Muscle layer of colon (tissue), 2 donors: Measurements from ENCODE around the gene TMEM51.

Experiments
- H3K27ac ChIP-seq: one replicate; pipeline ENCODE4 v1.7.0; 2013; ENCODE audit warnings: low read depth, mild to moderate bottlenecking, low read length, moderate library complexity
- H3K27me3 ChIP-seq, 2 donors: one replicate each; pipeline ENCODE4 v1.7.0; 2013; ENCODE audit warnings: low read length in 2 of 2, mild to moderate bottlenecking in 2 of 2; ENCODE audit not compliant: insufficient read depth in 2 of 2, control insufficient read depth in 1 of 2
- H3K36me3 ChIP-seq: one replicate; pipeline ENCODE4 v1.7.0; 2013; ENCODE audit warnings: mild to moderate bottlenecking, low read length; ENCODE audit not compliant: insufficient read depth
- H3K4me1 ChIP-seq: one replicate; pipeline ENCODE4 v1.7.0; 2013; ENCODE audit warnings: mild to moderate bottlenecking, low read length; ENCODE audit not compliant: insufficient read depth
- H3K4me3 ChIP-seq, 2 donors: one replicate each; pipeline ENCODE4 v1.7.0; 2013; ENCODE audit warnings: low read length in 2 of 2, low read depth in 1 of 2, mild to moderate bottlenecking in 1 of 2, moderate library complexity in 1 of 2
- H3K9ac ChIP-seq: one replicate; pipeline ENCODE4 v1.7.0; 2013; ENCODE audit warnings: low read length
- H3K9me3 ChIP-seq: one replicate; pipeline ENCODE4 v1.7.0; 2013; ENCODE audit warnings: mild to moderate bottlenecking, low read length
- donor health status: abdominal sarcoma.
- donor health status: Adenocarcinoma of cecum.

Gene TMEM51

DNA sequence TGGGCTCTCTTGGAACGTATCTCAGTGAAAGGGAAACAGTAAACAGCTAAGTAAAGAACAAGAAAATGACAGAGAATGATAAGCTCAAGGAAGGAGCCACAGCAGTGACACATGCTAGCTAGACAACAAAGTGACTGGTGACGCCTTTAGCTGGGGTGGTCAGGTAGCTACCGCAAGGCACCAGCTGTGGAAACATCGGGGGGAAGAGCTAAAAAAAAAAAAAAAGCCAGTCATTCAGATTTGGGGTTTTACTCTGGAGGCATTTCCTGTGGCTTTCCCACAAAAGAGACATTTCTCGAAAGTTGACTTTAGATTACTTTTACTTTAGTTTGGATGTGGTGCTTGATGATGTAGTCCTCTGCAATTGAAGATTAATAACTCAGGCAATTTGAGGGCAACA lies 95.5 kb downstream of the TMEM51 start:
- no peak overlapping the region for H3K27ac ChIP-seq
- no peak overlapping the region for H3K9ac ChIP-seq
- peaks cover 35% of the 10 kb centered on the region for H3K4me1 ChIP-seq
- no peaks in the 10 kb centered on the region for H3K36me3 ChIP-seq
- H3K9me3 ChIP-seq, result no peaks in the 10 kb centered on the region
- H3K4me3 ChIP-seq, result no peak overlapping the region
- H3K27me3 ChIP-seq, result no peaks in the 10 kb centered on the region

DNA sequence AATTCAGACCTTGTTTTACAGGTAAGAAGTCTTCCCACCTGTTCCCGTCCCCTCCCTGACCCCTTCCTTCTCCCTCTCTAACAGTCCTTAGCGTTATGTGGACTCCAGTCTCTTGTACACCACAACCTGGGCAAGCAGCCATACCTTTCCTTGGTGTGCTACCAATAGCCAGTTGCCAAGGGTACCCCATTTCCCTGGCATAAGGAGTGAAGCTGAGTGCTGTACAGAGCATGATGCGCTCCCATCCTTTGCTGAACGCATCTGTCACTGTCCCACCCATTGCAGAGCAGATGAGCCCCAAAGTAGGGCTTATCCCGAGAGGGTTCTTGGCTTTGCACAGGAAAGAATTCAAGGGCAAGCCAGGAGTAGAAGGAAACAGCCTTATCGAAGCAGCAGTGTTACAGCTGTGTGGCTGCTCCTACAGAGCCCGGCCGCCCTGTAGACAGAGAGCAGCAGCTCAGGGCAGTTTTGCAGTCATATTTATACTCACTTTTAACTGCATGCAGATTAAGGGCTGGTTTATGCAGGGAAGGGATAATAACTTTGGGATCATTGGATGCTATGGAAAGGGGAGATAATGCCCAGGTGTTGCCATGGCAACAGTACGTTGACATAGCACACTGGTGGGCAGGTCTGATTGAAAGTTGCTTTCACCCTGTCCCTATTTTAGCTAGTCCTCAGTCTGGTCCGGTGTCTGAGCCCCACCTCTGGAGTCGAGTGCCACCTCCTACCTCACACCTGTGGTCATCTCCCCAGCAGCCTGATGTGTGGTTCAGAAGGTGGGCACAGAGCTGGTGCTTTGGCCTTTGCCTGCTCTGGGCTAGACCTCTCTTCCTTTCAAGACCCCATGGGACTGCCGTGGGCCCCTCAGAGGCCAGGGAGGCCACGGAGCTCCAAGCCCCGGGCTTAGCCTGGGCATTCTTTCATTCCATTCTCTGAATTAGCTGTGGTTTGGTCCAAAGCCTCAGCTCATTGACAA lies 98.6 kb downstream of the TMEM51 start:
- H3K27me3 ChIP-seq, result no peaks in the 10 kb centered on the region
- no peak overlapping the region for H3K27ac ChIP-seq

DNA sequence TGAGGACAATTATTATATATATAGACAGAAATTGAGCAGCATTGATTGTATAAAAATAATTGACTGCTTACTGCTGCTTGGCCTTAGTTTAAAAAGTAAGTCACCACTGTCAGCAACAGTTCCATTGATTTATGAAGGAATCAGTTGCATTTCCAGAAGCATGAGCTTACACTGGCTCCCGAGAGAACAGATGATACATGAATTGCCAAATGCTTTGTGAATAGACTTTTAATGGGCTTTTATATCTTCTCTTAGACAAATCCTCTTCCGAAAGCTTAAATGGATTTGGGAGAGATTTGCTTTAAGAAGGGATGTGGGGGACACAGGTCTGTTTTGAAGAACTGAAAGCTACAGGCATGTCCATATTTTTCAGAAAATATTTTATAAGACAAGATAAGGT lies 101.0 kb downstream of the TMEM51 start:
- no peaks in the 10 kb centered on the region for H3K36me3 ChIP-seq
- H3K4me1 ChIP-seq, result peaks cover 20% of the 10 kb centered on the region
- H3K4me3 ChIP-seq, result no peak overlapping the region
- no peak overlapping the region for H3K9ac ChIP-seq
- no peak overlapping the region for H3K27ac ChIP-seq
- H3K9me3 ChIP-seq, result no peaks in the 10 kb centered on the region
- H3K27me3 ChIP-seq, result no peaks in the 10 kb centered on the region

More for the DNA sequence above, 98.6 kb downstream of the TMEM51 start:
- no peaks in the 10 kb centered on the region for H3K9me3 ChIP-seq
- no peaks in the 10 kb centered on the region for H3K36me3 ChIP-seq
- no peak overlapping the region for H3K4me3 ChIP-seq
- H3K4me1 ChIP-seq, result peaks cover 14% of the 10 kb centered on the region
- no peak overlapping the region for H3K9ac ChIP-seq

DNA sequence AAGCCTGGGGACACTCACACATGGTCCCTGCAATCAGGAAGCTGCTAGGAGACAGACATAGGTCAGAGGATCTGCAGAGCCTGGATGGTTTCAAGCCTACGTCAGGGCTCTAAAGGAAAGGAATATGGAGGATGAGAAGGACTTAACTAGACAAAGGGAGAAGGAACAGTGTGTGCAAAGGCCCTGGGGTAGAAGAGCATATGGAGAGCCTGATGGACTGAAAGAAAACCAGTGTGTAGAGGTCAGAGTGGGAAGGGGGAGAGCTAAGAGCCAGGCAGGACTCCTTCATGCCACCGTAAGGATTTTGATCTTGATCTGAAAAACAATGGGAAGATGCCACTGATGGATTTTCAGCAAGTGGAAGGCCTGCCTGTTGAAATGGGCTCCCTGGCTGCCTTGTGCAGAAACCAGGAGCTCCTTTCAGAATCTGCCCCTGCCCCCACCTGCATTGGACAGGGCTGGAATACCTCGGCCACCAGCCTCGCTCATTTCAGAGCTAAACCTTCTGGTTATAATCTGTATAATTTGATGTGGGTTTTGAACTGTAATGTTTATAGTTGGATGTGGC lies 102.1 kb downstream of the TMEM51 start:
- Histone ChIP-seq H3K27ac (no peak overlapping the region), H3K9me3 (no peaks in the 10 kb centered on the region), H3K4me3 (no peak overlapping the region), H3K4me1 (peaks cover 32% of the 10 kb centered on the region), H3K9ac (no peak overlapping the region), H3K27me3 (no peaks in the 10 kb centered on the region), H3K36me3 (no peaks in the 10 kb centered on the region)

DNA sequence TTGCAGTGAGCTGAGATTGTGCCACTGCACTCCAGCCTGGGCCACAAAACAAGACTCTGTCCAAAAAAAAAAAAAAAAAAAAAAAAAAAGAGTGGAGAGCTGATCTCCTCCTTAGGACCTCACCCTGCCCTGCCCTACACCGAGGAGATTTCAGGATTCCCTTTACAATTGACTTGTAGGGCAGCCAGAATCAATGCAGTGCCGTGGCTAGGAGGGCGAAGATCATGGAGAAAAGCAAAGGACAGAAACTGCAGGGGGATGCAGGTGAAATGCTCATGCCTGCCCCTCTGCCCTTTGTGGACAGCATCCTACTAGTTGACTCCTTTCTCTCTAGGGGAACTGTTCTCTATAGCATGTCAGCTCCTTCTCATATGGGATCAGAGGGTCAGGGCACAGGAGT lies 103.0 kb downstream of the TMEM51 start:
- Histone ChIP-seq H3K9me3 (no peaks in the 10 kb centered on the region), H3K36me3 (no peaks in the 10 kb centered on the region)

DNA sequence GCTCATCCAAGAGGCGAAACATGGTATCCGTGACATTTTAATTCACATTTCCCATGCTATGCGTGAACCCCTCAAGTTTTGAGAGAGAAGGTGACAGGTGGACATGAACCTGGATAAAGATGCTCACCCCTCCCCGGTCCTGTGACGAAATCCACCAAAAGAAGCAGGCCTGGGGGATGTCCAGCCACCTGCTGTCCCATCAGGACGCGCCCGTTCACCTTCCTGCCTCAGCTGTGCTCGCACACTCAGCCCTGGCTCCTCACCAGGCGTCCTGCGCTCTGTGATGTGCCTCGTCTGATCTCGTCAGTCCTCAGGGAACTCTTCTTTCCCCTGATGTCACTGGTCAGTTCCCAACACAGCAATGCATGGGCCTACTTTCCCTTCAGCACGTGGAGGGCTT lies 103.8 kb downstream of the TMEM51 start:
- no peak overlapping the region for H3K9ac ChIP-seq
- no peaks in the 10 kb centered on the region for H3K27me3 ChIP-seq
- no peaks in the 10 kb centered on the region for H3K36me3 ChIP-seq
- no peaks in the 10 kb centered on the region for H3K9me3 ChIP-seq
- H3K4me1 ChIP-seq, result peaks cover 39% of the 10 kb centered on the region
- no peak overlapping the region for H3K27ac ChIP-seq
- H3K4me3 ChIP-seq, result no peak overlapping the region

More for the DNA sequence above, 103.0 kb downstream of the TMEM51 start:
- Histone ChIP-seq H3K4me1 (peaks cover 39% of the 10 kb centered on the region), H3K9ac (no peak overlapping the region), H3K4me3 (no peak overlapping the region), H3K27me3 (no peaks in the 10 kb centered on the region), H3K27ac (no peak overlapping the region)

DNA sequence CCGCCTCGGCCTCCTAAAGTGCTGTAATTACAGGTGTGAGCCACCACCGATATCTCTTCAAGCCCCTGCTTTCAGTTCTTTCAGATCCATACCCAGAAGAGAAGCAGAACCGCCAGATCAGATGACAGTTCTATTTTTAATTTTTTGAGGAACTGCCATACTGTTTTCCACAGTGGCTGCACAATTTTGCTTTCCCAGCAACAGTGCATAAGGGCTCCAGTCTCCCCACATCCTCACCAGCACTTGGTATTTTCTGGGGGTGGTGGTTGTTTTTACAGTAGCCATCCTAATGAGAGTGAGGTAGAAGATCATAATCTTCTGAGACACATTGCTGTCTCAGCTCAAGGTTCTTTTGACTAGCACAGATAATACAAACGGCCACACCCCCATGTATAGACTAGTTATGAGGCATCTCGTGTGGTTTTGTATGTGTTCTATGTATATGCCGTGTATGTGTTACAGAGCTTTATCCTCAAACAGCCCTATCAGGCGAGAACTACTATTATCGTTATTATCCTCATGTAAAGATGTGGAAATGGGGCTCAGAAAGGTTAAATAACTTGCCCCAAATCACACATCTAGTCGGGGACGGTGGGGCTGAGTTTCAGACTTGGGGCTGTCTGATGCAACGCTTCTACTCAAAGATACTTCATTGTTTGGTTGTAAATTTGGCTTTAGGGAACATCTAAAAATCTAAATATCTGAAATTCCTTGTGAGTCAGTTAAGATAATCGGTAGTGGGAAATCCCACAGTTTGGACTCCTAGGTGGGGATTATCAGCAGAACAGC lies 105.5 kb downstream of the TMEM51 start:
- H3K27me3 ChIP-seq, result no peaks in the 10 kb centered on the region
- H3K27ac ChIP-seq, result no peak overlapping the region
- peaks cover 39% of the 10 kb centered on the region for H3K4me1 ChIP-seq

DNA sequence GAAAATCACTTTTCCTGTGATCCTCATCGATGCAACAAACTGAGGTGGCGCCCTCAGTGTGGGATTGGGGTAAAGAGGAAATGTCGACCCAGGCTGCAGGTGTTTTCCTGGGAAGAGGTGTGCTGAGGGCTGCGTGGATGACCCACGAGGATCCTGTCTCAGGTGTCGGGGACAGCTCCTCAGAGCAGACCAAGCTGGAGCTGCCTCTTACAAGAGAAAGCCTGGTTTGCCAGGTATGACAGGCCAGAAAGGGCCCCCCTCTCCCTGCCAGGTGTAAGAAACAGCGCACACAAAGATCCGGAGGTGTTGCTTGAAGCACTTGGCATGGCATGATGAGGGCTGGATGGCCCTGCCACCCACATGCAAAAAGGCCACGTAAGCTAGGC lies 106.1 kb downstream of the TMEM51 start:
- no peaks in the 10 kb centered on the region for H3K36me3 ChIP-seq
- H3K9ac ChIP-seq, result no peak overlapping the region
- peaks cover 36% of the 10 kb centered on the region for H3K4me1 ChIP-seq
- no peak overlapping the region for H3K4me3 ChIP-seq
- no peak overlapping the region for H3K27ac ChIP-seq
- H3K9me3 ChIP-seq, result no peaks in the 10 kb centered on the region
- H3K27me3 ChIP-seq, result no peaks in the 10 kb centered on the region

More for the DNA sequence above, 105.5 kb downstream of the TMEM51 start:
- Histone ChIP-seq H3K9ac (no peak overlapping the region), H3K36me3 (no peaks in the 10 kb centered on the region), H3K9me3 (no peaks in the 10 kb centered on the region), H3K4me3 (no peak overlapping the region)

DNA sequence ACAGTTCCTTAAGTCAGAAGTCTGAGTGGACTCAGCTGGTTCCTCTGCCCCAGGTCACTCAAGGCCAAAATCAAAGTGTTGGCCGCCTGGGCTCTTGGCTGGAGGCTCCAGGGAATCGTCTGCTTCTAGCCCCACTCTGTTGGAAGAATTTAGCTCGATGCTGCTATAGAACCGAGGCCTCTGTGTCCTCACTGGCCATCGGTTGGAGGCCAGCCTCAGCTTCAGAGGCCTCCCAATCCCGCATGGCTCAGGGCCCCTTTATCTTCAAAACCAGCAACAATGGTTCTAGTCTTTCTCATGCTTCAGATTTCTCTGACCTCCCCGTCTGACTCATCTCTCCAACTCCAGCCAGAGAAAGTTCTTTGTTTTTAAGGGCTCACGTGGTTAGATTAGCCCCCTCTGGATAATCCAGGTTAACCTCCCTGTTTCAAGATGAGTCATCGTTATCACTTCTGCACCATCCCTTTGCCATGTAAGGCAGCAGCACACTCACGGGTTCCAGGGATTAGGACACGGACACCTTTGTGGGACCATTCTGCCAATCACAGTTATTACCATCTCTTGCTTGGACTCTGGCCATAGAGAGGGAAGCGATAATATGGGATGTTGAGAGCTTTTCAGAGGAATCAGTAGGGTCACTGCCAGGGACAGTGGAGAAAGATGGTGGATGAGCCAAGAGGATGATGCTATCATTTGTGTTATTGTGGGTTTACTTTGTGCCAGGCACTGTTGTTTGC lies 107.0 kb downstream of the TMEM51 start:
- H3K27ac ChIP-seq, result no peak overlapping the region

DNA sequence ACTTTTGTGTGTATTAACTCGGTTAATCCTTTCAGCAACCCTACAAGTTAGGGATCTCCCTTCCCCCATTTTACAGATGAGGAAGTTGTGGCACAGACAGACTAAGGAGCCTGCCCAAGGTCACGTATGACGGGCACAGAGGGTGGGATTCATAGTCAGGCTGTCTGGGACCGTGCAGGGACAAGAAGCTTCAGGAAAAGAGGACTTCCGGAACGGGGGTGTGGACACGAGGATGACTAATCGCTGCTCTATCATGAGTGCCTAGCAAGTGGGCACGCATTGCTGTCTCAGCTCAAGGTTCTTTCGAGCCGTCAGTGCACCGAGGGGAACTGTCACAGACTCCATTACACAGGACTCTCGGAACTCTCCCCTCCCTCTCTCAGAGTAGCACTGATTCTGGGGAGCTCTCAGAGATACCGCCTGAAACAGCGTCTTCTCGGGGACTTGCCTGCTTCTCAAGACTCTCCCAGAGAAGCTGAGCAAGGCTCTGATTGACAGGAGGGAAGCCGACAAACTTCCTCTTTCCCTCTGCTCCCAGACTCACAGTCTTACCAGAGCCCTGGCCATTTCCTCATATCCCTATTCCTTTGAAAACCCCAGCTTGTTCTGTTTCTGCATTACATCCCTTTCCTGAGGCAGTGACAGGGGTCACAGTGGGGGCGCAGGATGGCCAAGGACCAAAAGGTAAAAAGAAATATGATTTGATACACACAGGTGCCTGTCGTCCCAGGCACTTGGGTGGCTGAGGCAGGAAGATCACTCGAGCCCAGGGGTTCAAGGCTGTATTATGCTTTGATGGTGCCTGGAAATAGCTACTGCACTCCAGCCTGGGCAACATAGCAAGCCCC lies 107.8 kb downstream of the TMEM51 start:
- H3K27me3 ChIP-seq, result no peaks in the 10 kb centered on the region
- peaks cover 32% of the 10 kb centered on the region for H3K4me1 ChIP-seq
- H3K9ac ChIP-seq, result no peak overlapping the region
- H3K4me3 ChIP-seq, result peak overlapping the region in 1 of 2 donors; percentile 6
- H3K27ac ChIP-seq, result no peak overlapping the region
- H3K36me3 ChIP-seq, result no peaks in the 10 kb centered on the region
- no peaks in the 10 kb centered on the region for H3K9me3 ChIP-seq

More for the DNA sequence above, 107.0 kb downstream of the TMEM51 start:
- no peak overlapping the region for H3K9ac ChIP-seq
- peak overlapping the region in 1 of 2 donors; percentile 6 for H3K4me3 ChIP-seq
- no peaks in the 10 kb centered on the region for H3K36me3 ChIP-seq
- H3K9me3 ChIP-seq, result no peaks in the 10 kb centered on the region
- no peaks in the 10 kb centered on the region for H3K27me3 ChIP-seq
- peaks cover 32% of the 10 kb centered on the region for H3K4me1 ChIP-seq
